Muscle of leg (tissue), 11 donors: ENCODE results near the gene TTC24. TPM values are rescaled to one million over a fixed set of nuclear protein-coding genes. Genes with fewer than 3 reads are reported as not detected.

Source experiments
- DNase-seq: peaks from one replicate; pipeline ENCODE4 v3.0.0; 2013
- H3K27ac ChIP-seq: one replicate; pipeline ENCODE4 v1.5.1; 2013; ENCODE audit warnings: mild to moderate bottlenecking, low read length, control low read depth
- H3K27me3 ChIP-seq: one replicate; pipeline ENCODE4 v1.6.1; 2013; ENCODE audit warnings: low read length; ENCODE audit not compliant: control insufficient read depth, insufficient read depth
- H3K36me3 ChIP-seq: one replicate; pipeline ENCODE4 v1.6.1; 2013; ENCODE audit warnings: low read length; ENCODE audit not compliant: control insufficient read depth, insufficient read depth
- H3K4me1 ChIP-seq: one replicate; pipeline ENCODE4 v1.6.1; 2013; ENCODE audit warnings: low read length; ENCODE audit not compliant: control insufficient read depth, insufficient read depth
- H3K4me3 ChIP-seq: one replicate; pipeline ENCODE4 v1.5.1; 2013; ENCODE audit warnings: low read length, control low read depth
- H3K9me3 ChIP-seq: replicated peaks from 2 replicates; pipeline ENCODE4 v1.6.1; 2013; ENCODE audit warnings: low read depth, low read length; ENCODE audit not compliant: control insufficient read depth
- WGBS: methylation state at CpG from one replicate; pipeline ENCODE4 v1.1.5; 2013; ENCODE audit warnings: missing lambda C conversion rate; ENCODE audit not compliant: insufficient coverage; 5-methylcytosine and 5-hydroxymethylcytosine counted together
- polyA plus RNA-seq, 8 donors: library from polyadenylated mRNA; unstranded; fragments of 120-200 nt; gene quantifications; one replicate each; pipeline versions ENCODE4 v1.2.1 to v1.2.3, GENCODE V29; 2013; ENCODE audit warnings: inconsistent platforms in 1 of 8, low replicate concordance in 1 of 8; ENCODE audit not compliant: insufficient read length in 8 of 8, insufficient read depth in 1 of 8
- total RNA-seq: library from RNA; stranded (reverse); fragments of 120-200 nt; gene quantifications from one replicate; pipeline ENCODE4 v1.2.4, GENCODE V29; 2013

TTC24 gene
- total and polyA plus RNA-seq, 9 donors: 0.05 to 0.61 (median 0.20) TPM

- Histone ChIP-seq H3K27me3 (peaks cover 52% of the 10 kb centered on the region), H3K9me3 (no peaks in the 10 kb centered on the region), H3K36me3 (no peaks in the 10 kb centered on the region), H3K4me1 (no peaks in the 10 kb centered on the region), H3K4me3 (no peak overlapping the region), H3K27ac (no peak overlapping the region)
- DNase-seq: no peak
- no CpG with 5 or more reads among the region's 3 CpGs for WGBS
Measured at GRCh38 chr1:156632355-156632754, 52.8 kb downstream of the TTC24 start.

Other genes with a start within 250 kb of the TTC24 start
- 207 TPM for gene CCT3, start 241.4 kb upstream of the TTC24 start, total RNA-seq
- gene CCT3, start 241.4 kb upstream of the TTC24 start, polyA plus RNA-seq: 100 to 1,000 TPM; 197 to 293 (median 225) TPM
- gene TSACC, start 241.2 kb upstream of the TTC24 start, total RNA-seq: 0.27 TPM
- gene TSACC, start 241.2 kb upstream of the TTC24 start, polyA plus RNA-seq: 1 to 10 TPM in 1 of 8 donors, under 1 TPM in 7; 0.20 to 1.5 (median 0.58) TPM
- not detected for gene RHBG, start 210.5 kb upstream of the TTC24 start, total RNA-seq
- gene RHBG, start 210.5 kb upstream of the TTC24 start, polyA plus RNA-seq: 1 to 10 TPM in 1 of 8 donors, under 1 TPM in 2, not detected in 5; 0.13 to 1.2 (median 0.49) TPM
- gene MEF2D, start 78.9 kb upstream of the TTC24 start, total RNA-seq: 16.8 TPM
- 10 to 100 TPM; 48.8 to 75.3 (median 60.8) TPM for gene MEF2D, start 78.9 kb upstream of the TTC24 start, polyA plus RNA-seq
- 5.3 TPM for gene IQGAP3, start 7.2 kb upstream of the TTC24 start, total RNA-seq
- gene IQGAP3, start 7.2 kb upstream of the TTC24 start, polyA plus RNA-seq: 10 to 100 TPM in 2 of 8 donors, 1 to 10 TPM in 6; 5.7 to 11.8 (median 8.7) TPM
- gene NAXE, start 12.1 kb downstream of the TTC24 start, total RNA-seq: 36.0 TPM
- 10 to 100 TPM; 24.9 to 33.9 (median 28.6) TPM for gene NAXE, start 12.1 kb downstream of the TTC24 start, polyA plus RNA-seq
- gene GPATCH4, start 21.8 kb downstream of the TTC24 start, total RNA-seq: 10.6 TPM
- gene GPATCH4, start 21.8 kb downstream of the TTC24 start, polyA plus RNA-seq: 10 to 100 TPM; 23.7 to 32.9 (median 28.3) TPM
- 0.44 TPM for gene HAPLN2, start 39.7 kb downstream of the TTC24 start, total RNA-seq
- under 1 TPM; 0.11 to 0.75 (median 0.41) TPM for gene HAPLN2, start 39.7 kb downstream of the TTC24 start, polyA plus RNA-seq
- 0.58 TPM for gene BCAN, start 62.4 kb downstream of the TTC24 start, total RNA-seq
- 1 to 10 TPM; 1.7 to 4.8 (median 2.9) TPM for gene BCAN, start 62.4 kb downstream of the TTC24 start, polyA plus RNA-seq
- 590 TPM for gene NES, start 97.7 kb downstream of the TTC24 start, total RNA-seq
- 1,000 to 10,000 TPM in 3 of 8 donors, 100 to 1,000 TPM in 5; 662 to 1,263 (median 888) TPM for gene NES, start 97.7 kb downstream of the TTC24 start, polyA plus RNA-seq
- gene CRABP2, start 125.9 kb downstream of the TTC24 start, total RNA-seq: 268 TPM
- gene CRABP2, start 125.9 kb downstream of the TTC24 start, polyA plus RNA-seq: 100 to 1,000 TPM; 209 to 376 (median 271) TPM
- 13.9 TPM for gene METTL25B, start 148.7 kb downstream of the TTC24 start, total RNA-seq
- gene METTL25B, start 148.7 kb downstream of the TTC24 start, polyA plus RNA-seq: 10 to 100 TPM; 13.9 to 24.7 (median 18.6) TPM
- 14.0 TPM for gene ISG20L2, start 149.0 kb downstream of the TTC24 start, total RNA-seq
- 10 to 100 TPM; 20.7 to 29.4 (median 25.3) TPM for gene ISG20L2, start 149.0 kb downstream of the TTC24 start, polyA plus RNA-seq
- gene MRPL24, start 161.4 kb downstream of the TTC24 start, total RNA-seq: 65.0 TPM
- 10 to 100 TPM; 64.7 to 74.0 (median 69.1) TPM for gene MRPL24, start 161.4 kb downstream of the TTC24 start, polyA plus RNA-seq
- 123 TPM for gene HDGF, start 172.0 kb downstream of the TTC24 start, total RNA-seq
- 100 to 1,000 TPM; 145 to 184 (median 166) TPM for gene HDGF, start 172.0 kb downstream of the TTC24 start, polyA plus RNA-seq
- gene PRCC, start 187.8 kb downstream of the TTC24 start, total RNA-seq: 22.7 TPM
- 10 to 100 TPM; 55.8 to 75.7 (median 63.4) TPM for gene PRCC, start 187.8 kb downstream of the TTC24 start, polyA plus RNA-seq
- 0.71 TPM for gene SH2D2A, start 237.1 kb downstream of the TTC24 start, total RNA-seq
- 1 to 10 TPM in 4 of 8 donors, under 1 TPM in 4; 0.61 to 1.4 (median 0.98) TPM for gene SH2D2A, start 237.1 kb downstream of the TTC24 start, polyA plus RNA-seq